Measurements from ENCODE around the gene EXOSC7.
"Not testable (repeated sequence)": the region's sequence is repeated elsewhere in the genome, so short reads cannot be mapped to it uniquely, and the experiment has no call there.

Gene EXOSC7

GRCh38 chr3:44948239-44948638 lies 27.8 kb upstream of the EXOSC7 start:
- no peaks in the 10 kb centered on the region for H3K27me3 ChIP-seq (ENCODE audit: low read depth, low read length)
- H3K4me1 ChIP-seq (ENCODE audit: control insufficient read depth in 1 of 2, insufficient read depth in 2 of 2, low read length in 2 of 2) = no peaks in the 10 kb centered on the region
- peaks cover 9 to 13% of the 10 kb centered on the region in 2 donors for H3K36me3 ChIP-seq (ENCODE audit: control insufficient read depth in 1 of 2, insufficient read depth in 2 of 2, low read length in 2 of 2)
- H3K9me3 ChIP-seq (ENCODE audit: control insufficient read depth in 1 of 2, low read length in 2 of 2) = no peaks in the 10 kb centered on the region
- H3K27ac ChIP-seq (ENCODE audit: low read length) = no peak overlapping the region
- H3K4me3 ChIP-seq (ENCODE audit: low read depth in 1 of 2, low read length in 2 of 2) = no peak overlapping the region

GRCh38 chr3:44949770-44950169 lies 26.3 kb upstream of the EXOSC7 start:
- H3K9me3 ChIP-seq (ENCODE audit: control insufficient read depth in 1 of 2, low read length in 2 of 2); H3K27me3 ChIP-seq (ENCODE audit: low read depth, low read length); H3K27ac ChIP-seq (ENCODE audit: low read length); H3K4me3 ChIP-seq (ENCODE audit: low read depth in 1 of 2, low read length in 2 of 2); H3K4me1 ChIP-seq (ENCODE audit: control insufficient read depth in 1 of 2, insufficient read depth in 2 of 2, low read length in 2 of 2): not testable (repeated sequence)
- H3K36me3 ChIP-seq (ENCODE audit: control insufficient read depth in 1 of 2, insufficient read depth in 2 of 2, low read length in 2 of 2) = peaks cover 7 to 11% of the 10 kb centered on the region in 2 donors

DNA sequence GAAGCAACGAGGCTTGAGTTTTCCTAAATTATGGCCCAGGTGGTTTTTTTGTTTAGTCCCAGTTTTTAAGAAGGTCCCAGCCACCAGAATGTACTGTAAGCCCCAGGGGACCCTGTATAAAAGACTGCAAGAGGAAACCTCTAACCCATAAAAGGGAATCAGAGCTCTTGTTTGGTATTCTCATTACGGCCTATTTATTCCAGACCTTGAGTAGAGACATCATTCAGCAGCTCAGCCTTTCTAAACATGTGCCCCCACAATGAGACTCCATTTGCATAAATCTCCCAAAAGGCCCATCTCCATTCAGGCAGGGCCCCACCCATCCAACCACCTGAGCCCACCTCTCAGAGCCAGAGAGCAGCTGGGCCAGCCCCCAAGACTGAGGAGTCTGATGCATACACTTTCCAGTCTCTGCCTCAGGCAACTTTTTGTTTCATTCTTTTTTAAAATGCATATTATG lies 25.7 kb upstream of the EXOSC7 start:
- no peak overlapping the region for H3K4me3 ChIP-seq (ENCODE audit: low read depth in 1 of 2, low read length in 2 of 2)
- H3K27ac ChIP-seq (ENCODE audit: low read length) = no peak overlapping the region
- no peaks in the 10 kb centered on the region for H3K27me3 ChIP-seq (ENCODE audit: low read depth, low read length)
- H3K9me3 ChIP-seq (ENCODE audit: control insufficient read depth in 1 of 2, low read length in 2 of 2) = no peaks in the 10 kb centered on the region
- no peaks in the 10 kb centered on the region for H3K4me1 ChIP-seq (ENCODE audit: control insufficient read depth in 1 of 2, insufficient read depth in 2 of 2, low read length in 2 of 2)
- H3K36me3 ChIP-seq (ENCODE audit: control insufficient read depth in 1 of 2, insufficient read depth in 2 of 2, low read length in 2 of 2) = peaks cover 4 to 5% of the 10 kb centered on the region in 2 donors

DNA sequence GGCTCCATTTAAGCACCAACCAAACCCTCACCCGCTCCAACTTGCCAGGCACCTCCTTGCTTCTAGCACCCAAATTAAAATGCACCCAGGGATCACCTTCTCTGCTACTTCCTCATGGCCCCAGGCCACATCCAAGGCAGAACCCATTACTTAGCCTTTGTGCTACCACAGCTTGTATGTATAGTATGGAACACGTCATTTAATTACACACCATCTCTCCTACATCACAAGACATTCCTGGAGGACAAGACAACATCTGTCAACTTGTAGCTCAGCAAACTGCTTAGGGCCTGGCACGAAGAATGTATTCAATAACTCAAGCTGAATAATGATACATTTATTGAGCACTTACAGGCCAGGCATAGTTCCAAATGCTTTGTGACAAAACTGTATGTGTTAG lies 23.4 kb upstream of the EXOSC7 start:
- peaks cover 8 to 16% of the 10 kb centered on the region in 2 donors for H3K36me3 ChIP-seq (ENCODE audit: control insufficient read depth in 1 of 2, insufficient read depth in 2 of 2, low read length in 2 of 2)
- no peaks in the 10 kb centered on the region for H3K27me3 ChIP-seq (ENCODE audit: low read depth, low read length)
- H3K27ac ChIP-seq (ENCODE audit: low read length) = no peak overlapping the region
- H3K4me3 ChIP-seq (ENCODE audit: low read depth in 1 of 2, low read length in 2 of 2) = no peak overlapping the region
- H3K9me3 ChIP-seq (ENCODE audit: control insufficient read depth in 1 of 2, low read length in 2 of 2) = no peaks in the 10 kb centered on the region
- no peaks in the 10 kb centered on the region for H3K4me1 ChIP-seq (ENCODE audit: control insufficient read depth in 1 of 2, insufficient read depth in 2 of 2, low read length in 2 of 2)

- no peaks in the 10 kb centered on the region for H3K27me3 ChIP-seq (ENCODE audit: low read depth, low read length)
- H3K36me3 ChIP-seq (ENCODE audit: control insufficient read depth in 1 of 2, insufficient read depth in 2 of 2, low read length in 2 of 2) = peaks cover 20 to 28% of the 10 kb centered on the region in 2 donors
- no peak overlapping the region for H3K4me3 ChIP-seq (ENCODE audit: low read depth in 1 of 2, low read length in 2 of 2)
- H3K9me3 ChIP-seq (ENCODE audit: control insufficient read depth in 1 of 2, low read length in 2 of 2) = no peaks in the 10 kb centered on the region
- no peaks in the 10 kb centered on the region for H3K4me1 ChIP-seq (ENCODE audit: control insufficient read depth in 1 of 2, insufficient read depth in 2 of 2, low read length in 2 of 2)
- no peak overlapping the region for H3K27ac ChIP-seq (ENCODE audit: low read length)
These were observed 21.7 kb upstream of the EXOSC7 start for GRCh38 chr3:44954304-44954703.

DNA sequence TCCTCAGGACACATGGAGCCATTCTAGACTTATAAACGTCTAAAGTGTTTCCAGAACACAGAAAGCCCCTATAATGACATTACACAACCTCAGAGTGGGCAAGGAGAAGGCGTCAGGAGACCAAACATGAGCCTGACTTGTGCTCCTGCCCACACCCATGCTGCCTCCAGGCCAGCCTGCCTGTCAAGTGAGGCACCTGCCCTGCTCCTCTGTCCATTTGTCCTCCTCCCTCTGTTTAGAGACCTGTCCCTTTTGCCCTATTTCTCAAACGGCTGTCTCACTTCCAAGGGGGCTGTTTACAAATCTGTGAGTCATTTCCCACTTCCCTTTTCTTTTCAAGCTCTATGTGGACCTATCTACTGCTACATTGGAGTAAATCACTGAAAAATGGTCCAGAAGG lies 21.1 kb upstream of the EXOSC7 start:
- Histone ChIP-seq H3K4me1 (ENCODE audit: control insufficient read depth in 1 of 2, insufficient read depth in 2 of 2, low read length in 2 of 2) (no peaks in the 10 kb centered on the region), H3K9me3 (ENCODE audit: control insufficient read depth in 1 of 2, low read length in 2 of 2) (no peaks in the 10 kb centered on the region), H3K27ac (ENCODE audit: low read length) (no peak overlapping the region), H3K36me3 (ENCODE audit: control insufficient read depth in 1 of 2, insufficient read depth in 2 of 2, low read length in 2 of 2) (peaks cover 20 to 28% of the 10 kb centered on the region in 2 donors), H3K27me3 (ENCODE audit: low read depth, low read length) (no peaks in the 10 kb centered on the region), H3K4me3 (ENCODE audit: low read depth in 1 of 2, low read length in 2 of 2) (no peak overlapping the region)

GRCh38 chr3:44955917-44956316 lies 20.1 kb upstream of the EXOSC7 start:
- no peaks in the 10 kb centered on the region for H3K4me1 ChIP-seq (ENCODE audit: control insufficient read depth in 1 of 2, insufficient read depth in 2 of 2, low read length in 2 of 2)
- no peak overlapping the region for H3K4me3 ChIP-seq (ENCODE audit: low read depth in 1 of 2, low read length in 2 of 2)
- H3K9me3 ChIP-seq (ENCODE audit: control insufficient read depth in 1 of 2, low read length in 2 of 2) = no peaks in the 10 kb centered on the region
- H3K36me3 ChIP-seq (ENCODE audit: control insufficient read depth in 1 of 2, insufficient read depth in 2 of 2, low read length in 2 of 2) = peaks cover 20 to 28% of the 10 kb centered on the region in 2 donors
- H3K27ac ChIP-seq (ENCODE audit: low read length) = no peak overlapping the region
- H3K27me3 ChIP-seq (ENCODE audit: low read depth, low read length) = no peaks in the 10 kb centered on the region

GRCh38 chr3:44957986-44958385 lies 18.1 kb upstream of the EXOSC7 start:
- no peaks in the 10 kb centered on the region for H3K9me3 ChIP-seq (ENCODE audit: control insufficient read depth in 1 of 2, low read length in 2 of 2)
- peaks cover 20 to 28% of the 10 kb centered on the region in 2 donors for H3K36me3 ChIP-seq (ENCODE audit: control insufficient read depth in 1 of 2, insufficient read depth in 2 of 2, low read length in 2 of 2)
- no peak overlapping the region for H3K27ac ChIP-seq (ENCODE audit: low read length)
- no peaks in the 10 kb centered on the region for H3K4me1 ChIP-seq (ENCODE audit: control insufficient read depth in 1 of 2, insufficient read depth in 2 of 2, low read length in 2 of 2)
- H3K4me3 ChIP-seq (ENCODE audit: low read depth in 1 of 2, low read length in 2 of 2) = no peak overlapping the region
- no peaks in the 10 kb centered on the region for H3K27me3 ChIP-seq (ENCODE audit: low read depth, low read length)

GRCh38 chr3:44958386-44958785 lies 17.7 kb upstream of the EXOSC7 start:
- Histone ChIP-seq H3K27ac (ENCODE audit: low read length) (no peak overlapping the region), H3K36me3 (ENCODE audit: control insufficient read depth in 1 of 2, insufficient read depth in 2 of 2, low read length in 2 of 2) (peaks cover 20 to 27% of the 10 kb centered on the region in 2 donors), H3K4me1 (ENCODE audit: control insufficient read depth in 1 of 2, insufficient read depth in 2 of 2, low read length in 2 of 2) (no peaks in the 10 kb centered on the region), H3K9me3 (ENCODE audit: control insufficient read depth in 1 of 2, low read length in 2 of 2) (no peaks in the 10 kb centered on the region), H3K4me3 (ENCODE audit: low read depth in 1 of 2, low read length in 2 of 2) (no peak overlapping the region), H3K27me3 (ENCODE audit: low read depth, low read length) (no peaks in the 10 kb centered on the region)

- no peak overlapping the region for H3K27ac ChIP-seq (ENCODE audit: low read length)
- peaks cover 15 to 22% of the 10 kb centered on the region in 2 donors for H3K36me3 ChIP-seq (ENCODE audit: control insufficient read depth in 1 of 2, insufficient read depth in 2 of 2, low read length in 2 of 2)
- H3K4me3 ChIP-seq (ENCODE audit: low read depth in 1 of 2, low read length in 2 of 2) = no peak overlapping the region
- no peaks in the 10 kb centered on the region for H3K9me3 ChIP-seq (ENCODE audit: control insufficient read depth in 1 of 2, low read length in 2 of 2)
- no peaks in the 10 kb centered on the region for H3K4me1 ChIP-seq (ENCODE audit: control insufficient read depth in 1 of 2, insufficient read depth in 2 of 2, low read length in 2 of 2)
- no peaks in the 10 kb centered on the region for H3K27me3 ChIP-seq (ENCODE audit: low read depth, low read length)
These were observed 15.5 kb upstream of the EXOSC7 start for GRCh38 chr3:44960387-44961026.

DNA sequence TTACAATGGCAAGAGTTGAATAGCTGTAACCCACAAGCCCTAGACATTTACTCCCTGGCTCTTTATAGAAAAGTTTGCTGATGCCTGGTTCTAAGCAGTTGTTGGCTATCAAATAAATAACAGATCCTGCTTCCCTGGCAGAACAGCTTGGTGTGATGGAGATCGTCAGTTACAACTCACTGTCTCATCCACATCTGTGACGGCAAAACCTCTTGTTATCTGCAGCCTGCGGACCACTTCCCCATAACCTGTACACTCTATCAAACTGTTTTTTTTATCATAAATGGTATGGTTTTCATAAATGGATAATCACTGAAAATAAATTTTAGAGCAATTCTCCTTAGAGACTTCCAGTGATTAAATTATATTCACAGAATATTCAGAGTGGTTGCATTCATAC lies 14.2 kb upstream of the EXOSC7 start:
- H3K4me3 ChIP-seq (ENCODE audit: low read depth in 1 of 2, low read length in 2 of 2) = no peak overlapping the region
- peaks cover 0 to 8% of the 10 kb centered on the region in 2 donors for H3K4me1 ChIP-seq (ENCODE audit: control insufficient read depth in 1 of 2, insufficient read depth in 2 of 2, low read length in 2 of 2)
- no peaks in the 10 kb centered on the region for H3K9me3 ChIP-seq (ENCODE audit: control insufficient read depth in 1 of 2, low read length in 2 of 2)
- peaks cover 15 to 19% of the 10 kb centered on the region in 2 donors for H3K36me3 ChIP-seq (ENCODE audit: control insufficient read depth in 1 of 2, insufficient read depth in 2 of 2, low read length in 2 of 2)
- H3K27ac ChIP-seq (ENCODE audit: low read length) = no peak overlapping the region
- H3K27me3 ChIP-seq (ENCODE audit: low read depth, low read length) = no peaks in the 10 kb centered on the region
